A673 (cell line): ENCODE measurements around the gene C4B.
"Not testable (repeated sequence)": the region's sequence is repeated elsewhere in the genome, so short reads cannot be mapped to it uniquely, and the experiment has no call there.

Source experiments
- EZH2 ChIP-seq: fragments of 200-600 bp; sonication (generic); IDR thresholded peaks from 2 replicates; pipeline ENCODE4 v1.6.1; 2017; ENCODE audit warnings: borderline replicate concordance, low read depth, mild to moderate bottlenecking, mixed read lengths, antibody characterized with exemption, low read length; ENCODE audit not compliant: poor library complexity, severe bottlenecking
- TF ChIP-seq, protein P1 (sequence below): fragments of 300-800, 200-600 bp; sonication (generic); conservative IDR thresholded peaks from 2 replicates; pipeline ENCODE4 v1.5.1; 2017; ENCODE audit warnings: low read depth, mild to moderate bottlenecking, antibody characterized with exemption, low read length, moderate library complexity, mixed read lengths

DNA sequence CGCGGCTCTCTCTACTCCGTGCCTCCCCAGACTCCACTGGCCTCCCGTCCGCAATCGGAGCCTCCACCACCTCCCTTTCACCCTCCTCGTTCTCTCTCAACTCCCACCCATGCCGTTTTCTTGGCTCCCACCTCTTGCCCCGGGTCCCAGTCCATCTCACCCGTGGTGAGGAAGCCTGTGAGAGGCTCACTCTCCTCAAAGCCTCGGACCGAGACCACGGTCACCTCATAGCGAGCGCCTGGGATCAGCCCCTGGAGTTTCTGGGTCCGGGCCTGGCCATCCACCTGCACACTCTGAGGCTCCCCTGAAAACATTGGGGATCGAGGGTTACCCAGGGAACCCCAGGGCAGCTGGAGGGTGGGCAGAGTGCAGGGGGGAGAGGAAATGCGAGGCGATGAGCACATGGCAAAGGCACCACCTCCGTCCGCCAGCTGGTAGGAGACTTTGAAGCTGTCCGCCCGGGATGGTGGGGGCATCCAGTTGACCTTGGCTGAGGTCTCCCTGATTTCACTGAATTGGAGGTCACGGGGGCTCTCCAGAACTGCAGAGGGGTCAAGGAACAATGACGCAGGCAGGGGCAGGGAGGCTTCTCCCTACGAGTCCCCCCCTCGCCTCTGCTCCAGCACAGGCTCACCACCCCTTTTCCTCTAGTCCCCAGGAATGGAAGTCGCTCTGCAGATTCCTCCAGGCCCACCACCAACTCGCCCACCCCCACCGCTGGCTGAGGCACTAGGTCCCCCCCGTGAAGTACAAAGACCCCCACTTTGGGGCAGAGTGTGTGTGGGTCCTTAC, 29.2 kb downstream of the C4B start:
- not testable (repeated sequence) for TF ChIP-seq EZH2
- TF ChIP-seq, protein P1, sequence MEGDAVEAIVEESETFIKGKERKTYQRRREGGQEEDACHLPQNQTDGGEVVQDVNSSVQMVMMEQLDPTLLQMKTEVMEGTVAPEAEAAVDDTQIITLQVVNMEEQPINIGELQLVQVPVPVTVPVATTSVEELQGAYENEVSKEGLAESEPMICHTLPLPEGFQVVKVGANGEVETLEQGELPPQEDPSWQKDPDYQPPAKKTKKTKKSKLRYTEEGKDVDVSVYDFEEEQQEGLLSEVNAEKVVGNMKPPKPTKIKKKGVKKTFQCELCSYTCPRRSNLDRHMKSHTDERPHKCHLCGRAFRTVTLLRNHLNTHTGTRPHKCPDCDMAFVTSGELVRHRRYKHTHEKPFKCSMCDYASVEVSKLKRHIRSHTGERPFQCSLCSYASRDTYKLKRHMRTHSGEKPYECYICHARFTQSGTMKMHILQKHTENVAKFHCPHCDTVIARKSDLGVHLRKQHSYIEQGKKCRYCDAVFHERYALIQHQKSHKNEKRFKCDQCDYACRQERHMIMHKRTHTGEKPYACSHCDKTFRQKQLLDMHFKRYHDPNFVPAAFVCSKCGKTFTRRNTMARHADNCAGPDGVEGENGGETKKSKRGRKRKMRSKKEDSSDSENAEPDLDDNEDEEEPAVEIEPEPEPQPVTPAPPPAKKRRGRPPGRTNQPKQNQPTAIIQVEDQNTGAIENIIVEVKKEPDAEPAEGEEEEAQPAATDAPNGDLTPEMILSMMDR, result not testable (repeated sequence)
